ENCODE data around the gene KCNG4.
A peak's percentile ranks its signal among the peaks of the same experiment; 100 is the strongest.

Gene KCNG4

DNA sequence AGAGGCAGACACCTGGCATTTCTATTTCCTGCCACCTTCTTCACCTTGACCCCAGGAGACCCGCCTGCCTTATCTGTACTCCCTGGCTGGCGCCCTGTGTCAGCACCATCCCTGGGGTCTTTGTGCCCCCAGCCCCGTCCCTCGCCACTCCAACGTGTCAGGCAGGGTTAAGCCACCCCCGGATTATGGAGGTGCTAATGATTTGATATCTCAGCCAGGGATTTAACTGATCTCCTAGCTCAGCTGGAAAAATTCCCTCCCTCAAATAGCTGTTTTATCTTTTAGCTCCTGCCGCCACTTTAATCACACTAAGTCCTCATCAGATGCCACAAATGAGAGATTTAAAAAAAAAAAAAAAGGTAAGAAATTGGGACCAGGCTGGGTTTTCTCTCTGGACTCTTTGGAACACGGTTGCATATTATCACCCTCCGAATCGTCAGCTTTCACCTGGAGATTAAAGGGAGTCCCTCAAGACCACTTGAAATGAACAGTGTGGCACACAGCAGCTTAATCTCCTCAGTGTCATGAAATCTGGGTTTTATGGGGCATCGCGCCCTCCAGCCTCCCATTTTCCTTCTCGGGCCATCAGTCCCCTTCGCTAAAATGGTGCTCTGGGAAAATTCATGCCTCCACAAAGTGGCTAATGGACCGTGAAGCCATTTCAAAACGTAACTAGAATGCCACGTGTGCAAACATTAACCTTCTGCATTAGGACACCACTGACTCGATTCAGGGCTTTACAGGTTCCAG lies 28.7 kb upstream of the KCNG4 start:
- DNase-seq (ENCODE audit: insufficient read length, low spot score) = no peak
- TF ChIP-seq POLR2AphosphoS5 (IDR thresholded peaks at IDR 0.05; ENCODE audit: low read depth, low read length) (no peak), POU2F2 (IDR thresholded peaks at IDR 0.05; ENCODE audit: low read depth, low read length) (no peak), POLR2A (IDR thresholded peaks at IDR 0.05; ENCODE audit: low read depth, low read length) (no peak), PAX5 (IDR thresholded peaks at IDR 0.05; ENCODE audit: insufficient read depth, low read length, severe bottlenecking) (no peak), TAF1 (IDR thresholded peaks at IDR 0.05; ENCODE audit: low read depth, low read length) (no peak), SPI1 (IDR thresholded peaks at IDR 0.05; ENCODE audit: low read depth, low read length) (no peak)
- FAIRE-seq = no peak

GRCh38 chr16:84267380-84267779 lies 27.6 kb upstream of the KCNG4 start:
- TF ChIP-seq TAF1 (IDR thresholded peaks at IDR 0.05; ENCODE audit: low read depth, low read length) (no peak), SPI1 (IDR thresholded peaks at IDR 0.05; ENCODE audit: low read depth, low read length) (no peak), POU2F2 (IDR thresholded peaks at IDR 0.05; ENCODE audit: low read depth, low read length) (no peak), POLR2AphosphoS5 (IDR thresholded peaks at IDR 0.05; ENCODE audit: low read depth, low read length) (no peak), PAX5 (IDR thresholded peaks at IDR 0.05; ENCODE audit: insufficient read depth, low read length, severe bottlenecking) (no peak)
- no peak for DNase-seq (ENCODE audit: insufficient read length, low spot score)
- no peak for FAIRE-seq

DNA sequence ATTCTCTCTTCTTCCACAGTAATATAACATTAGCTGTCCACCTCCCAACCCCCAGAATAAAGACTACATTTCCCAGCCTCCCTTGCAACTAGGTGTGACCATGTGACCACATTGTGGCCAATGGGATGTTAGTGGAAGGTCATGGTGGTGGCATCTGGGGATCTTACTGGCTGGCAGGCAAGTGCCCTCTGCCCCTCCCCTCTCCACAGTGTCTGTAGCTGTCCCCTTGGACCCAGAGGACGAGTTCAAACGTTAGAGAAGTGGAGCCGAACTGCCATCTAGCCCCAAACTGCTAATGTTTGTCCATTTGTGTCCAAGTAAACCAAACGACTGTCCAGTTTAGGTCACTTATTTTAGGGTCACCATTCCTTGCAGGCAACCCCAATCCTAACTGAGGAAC lies 26.6 kb upstream of the KCNG4 start:
- TF ChIP-seq POLR2AphosphoS5 (IDR thresholded peaks at IDR 0.05; ENCODE audit: low read depth, low read length) (no peak), POLR2A (IDR thresholded peaks at IDR 0.05; ENCODE audit: low read depth, low read length) (no peak), SPI1 (IDR thresholded peaks at IDR 0.05; ENCODE audit: low read depth, low read length) (no peak), TAF1 (IDR thresholded peaks at IDR 0.05; ENCODE audit: low read depth, low read length) (no peak), POU2F2 (IDR thresholded peaks at IDR 0.05; ENCODE audit: low read depth, low read length) (no peak), PAX5 (IDR thresholded peaks at IDR 0.05; ENCODE audit: insufficient read depth, low read length, severe bottlenecking) (no peak)

DNA sequence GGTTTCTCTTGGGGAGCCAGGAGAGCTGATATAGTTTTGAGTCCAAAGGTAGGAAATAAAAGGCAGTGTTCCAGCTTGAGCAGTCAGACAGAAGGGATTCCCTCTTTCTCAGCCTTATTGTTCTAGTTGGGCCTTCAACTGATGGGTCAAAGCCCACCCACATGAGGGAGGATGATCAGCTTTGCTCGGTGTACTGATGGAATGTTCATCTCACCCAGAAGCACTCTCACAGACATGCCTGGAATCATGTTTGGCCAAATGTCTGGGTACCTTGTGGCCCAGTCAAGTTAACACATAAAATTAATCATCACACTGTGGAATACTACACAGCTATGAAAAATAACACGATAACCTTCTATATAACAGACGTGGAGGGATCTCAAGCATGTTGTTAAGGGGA lies 23.1 kb upstream of the KCNG4 start:
- FAIRE-seq (no peak), DNase-seq (ENCODE audit: insufficient read length, low spot score) (no peak)
- TF ChIP-seq POLR2A (IDR thresholded peaks at IDR 0.05; ENCODE audit: low read depth, low read length) = no peak
- no peak for TF ChIP-seq TAF1 (IDR thresholded peaks at IDR 0.05; ENCODE audit: low read depth, low read length)
- no peak for TF ChIP-seq POLR2AphosphoS5 (IDR thresholded peaks at IDR 0.05; ENCODE audit: low read depth, low read length)
- no peak for TF ChIP-seq POU2F2 (IDR thresholded peaks at IDR 0.05; ENCODE audit: low read depth, low read length)
- no peak for TF ChIP-seq SPI1 (IDR thresholded peaks at IDR 0.05; ENCODE audit: low read depth, low read length)
- no peak for TF ChIP-seq PAX5 (IDR thresholded peaks at IDR 0.05; ENCODE audit: insufficient read depth, low read length, severe bottlenecking)

More for the DNA sequence above, 26.6 kb upstream of the KCNG4 start:
- DNase-seq (ENCODE audit: insufficient read length, low spot score) = peak; percentile 38
- FAIRE-seq = no peak

GRCh38 chr16:84262031-84262430 lies 22.2 kb upstream of the KCNG4 start:
- TF ChIP-seq POU2F2 (IDR thresholded peaks at IDR 0.05; ENCODE audit: low read depth, low read length) (no peak), PAX5 (IDR thresholded peaks at IDR 0.05; ENCODE audit: insufficient read depth, low read length, severe bottlenecking) (no peak), POLR2AphosphoS5 (IDR thresholded peaks at IDR 0.05; ENCODE audit: low read depth, low read length) (no peak), TAF1 (IDR thresholded peaks at IDR 0.05; ENCODE audit: low read depth, low read length) (no peak), POLR2A (IDR thresholded peaks at IDR 0.05; ENCODE audit: low read depth, low read length) (no peak), SPI1 (IDR thresholded peaks at IDR 0.05; ENCODE audit: low read depth, low read length) (no peak)
- DNase-seq (ENCODE audit: insufficient read length, low spot score) = no peak
- FAIRE-seq = no peak

DNA sequence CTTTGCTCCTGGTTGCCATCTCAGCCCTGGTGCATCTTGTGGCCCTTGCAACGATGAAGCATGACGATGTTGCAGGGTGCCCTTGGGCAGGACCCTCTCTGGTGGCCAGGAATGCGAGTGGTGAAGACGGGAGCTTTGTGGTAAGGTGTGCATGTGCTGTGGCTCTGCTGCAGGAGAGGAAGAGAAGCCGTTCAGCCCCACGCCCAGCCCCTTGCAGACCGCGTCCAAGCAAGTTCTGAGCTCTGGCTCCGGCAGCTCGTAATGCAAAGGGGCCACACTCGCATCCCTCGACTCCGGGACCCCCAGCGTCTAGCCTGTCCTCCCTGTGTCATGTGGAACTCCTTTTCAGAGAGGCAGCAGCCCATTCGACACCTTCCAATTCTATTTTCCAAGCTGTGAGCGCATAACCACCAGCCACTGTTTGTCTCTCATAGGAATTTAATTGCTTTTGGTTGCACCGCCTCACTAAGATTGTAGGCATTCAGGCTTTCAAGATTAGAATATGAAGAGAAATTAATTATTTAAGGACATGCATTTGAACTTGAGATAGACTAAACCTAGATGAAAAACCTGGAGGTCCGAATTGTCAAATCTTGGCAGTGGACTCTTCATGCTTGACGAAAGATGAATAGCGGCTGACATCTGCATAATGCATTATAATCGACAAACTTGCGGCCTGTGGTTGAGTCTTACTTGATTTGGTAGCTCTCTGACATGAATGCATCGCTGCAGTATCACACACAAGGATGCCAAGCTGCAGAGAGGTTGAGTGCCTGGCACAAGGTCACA lies 21.1 kb upstream of the KCNG4 start:
- no peak for TF ChIP-seq POU2F2 (IDR thresholded peaks at IDR 0.05; ENCODE audit: low read depth, low read length)
- TF ChIP-seq PAX5 (IDR thresholded peaks at IDR 0.05; ENCODE audit: insufficient read depth, low read length, severe bottlenecking) = no peak
- no peak for TF ChIP-seq TAF1 (IDR thresholded peaks at IDR 0.05; ENCODE audit: low read depth, low read length)
- TF ChIP-seq POLR2AphosphoS5 (IDR thresholded peaks at IDR 0.05; ENCODE audit: low read depth, low read length) = no peak
- TF ChIP-seq SPI1 (IDR thresholded peaks at IDR 0.05; ENCODE audit: low read depth, low read length) = no peak
- no peak for TF ChIP-seq POLR2A (IDR thresholded peaks at IDR 0.05; ENCODE audit: low read depth, low read length)
- FAIRE-seq (no peak), DNase-seq (ENCODE audit: insufficient read length, low spot score) (no peak)

DNA sequence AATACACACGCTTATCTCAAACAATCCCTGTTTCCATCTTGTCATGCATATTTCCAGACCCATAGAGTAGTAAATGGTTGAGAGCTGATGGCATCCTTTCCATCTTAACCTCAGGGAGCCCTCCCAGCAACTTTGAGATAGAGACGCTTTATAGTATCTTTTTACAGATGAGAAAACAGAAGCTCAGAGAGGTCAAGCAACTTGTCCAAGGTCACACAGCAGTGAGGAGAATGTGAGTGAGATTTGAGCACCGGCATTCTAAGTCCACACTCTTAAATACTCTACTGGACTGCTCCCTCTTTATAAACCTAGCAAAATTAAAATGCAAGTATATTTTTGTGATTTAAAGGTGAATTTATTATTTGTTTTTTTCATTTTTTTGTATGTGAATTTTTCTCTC lies 19.9 kb upstream of the KCNG4 start:
- DNase-seq (ENCODE audit: insufficient read length, low spot score) (no peak), FAIRE-seq (no peak)
- TF ChIP-seq TAF1 (IDR thresholded peaks at IDR 0.05; ENCODE audit: low read depth, low read length) (no peak), SPI1 (IDR thresholded peaks at IDR 0.05; ENCODE audit: low read depth, low read length) (no peak), POU2F2 (IDR thresholded peaks at IDR 0.05; ENCODE audit: low read depth, low read length) (no peak), POLR2AphosphoS5 (IDR thresholded peaks at IDR 0.05; ENCODE audit: low read depth, low read length) (no peak), POLR2A (IDR thresholded peaks at IDR 0.05; ENCODE audit: low read depth, low read length) (no peak), PAX5 (IDR thresholded peaks at IDR 0.05; ENCODE audit: insufficient read depth, low read length, severe bottlenecking) (no peak)

GRCh38 chr16:84258266-84258665 lies 18.5 kb upstream of the KCNG4 start:
- no peak for FAIRE-seq
- DNase-seq (ENCODE audit: insufficient read length, low spot score) = no peak
- no peak for TF ChIP-seq POU2F2 (IDR thresholded peaks at IDR 0.05; ENCODE audit: low read depth, low read length)
- TF ChIP-seq POLR2A (IDR thresholded peaks at IDR 0.05; ENCODE audit: low read depth, low read length) = no peak
- TF ChIP-seq PAX5 (IDR thresholded peaks at IDR 0.05; ENCODE audit: insufficient read depth, low read length, severe bottlenecking) = no peak
- TF ChIP-seq POLR2AphosphoS5 (IDR thresholded peaks at IDR 0.05; ENCODE audit: low read depth, low read length) = no peak
- no peak for TF ChIP-seq TAF1 (IDR thresholded peaks at IDR 0.05; ENCODE audit: low read depth, low read length)
- TF ChIP-seq SPI1 (IDR thresholded peaks at IDR 0.05; ENCODE audit: low read depth, low read length) = no peak
